K562 (cell line): Measurements from ENCODE around the gene PRKCE. TPM values are rescaled to one million over a fixed set of nuclear protein-coding genes. Genes with fewer than 3 reads are reported as not detected.

Experiments
- ATAC-seq: fragments of 200-7000 bp; cut with Tn5 transposase; 3 replicates; pipeline ENCODE4 v1.9.1; 2020; ENCODE audit warnings: moderate library complexity
- BruUV-seq: library from RNA; stranded (reverse); fragments of 400-500 nt; replicated peaks from 2 replicates; lab custom pipeline; 2021; lab: Mats Ljungman, UMichigan
- CTCF ChIA-PET: fragments of 300-600 bp; formaldehyde crosslinking; extraction: SDS; loops from one replicate; lab custom pipeline; 2021; ENCODE audit warnings: low intra/inter-chr PET ratio; lab: Yijun Ruan, JAX
- POLR2A ChIA-PET: fragments of 300-600, 350-650 bp; sonication (Branson Sonifier 250); formaldehyde crosslinking; extraction: SDS; loops from one replicate; lab custom pipeline; 2021; ENCODE audit warnings: antibody characterized with exemption, inconsistent platforms; lab: Yijun Ruan, JAX
- DNase-seq, 4 experiments: peaks; one replicate each; pipeline versions ENCODE4 v3.0.0 to v3.0.0-alpha.2; 2011 to 2018; ENCODE audit warnings: low spot score in 3 of 4, mixed read lengths in 3 of 4; ENCODE audit errors: extremely low read depth in 1 of 4
- FAIRE-seq: peaks from 2 replicates; lab custom pipeline; 2011; peaks lifted over from hg19 to GRCh38; lab: Jason Lieb, UNC
- H2AFZ ChIP-seq: 2 replicates; pipeline ENCODE4 v1.6.0; 2011; ENCODE audit warnings: low read depth, low read length, control low read depth, inconsistent platforms
- H3K27ac ChIP-seq: fragments of 200-600 bp; 3 replicates; pipeline ENCODE4 v1.8.0; 2011; ENCODE audit warnings: low read depth, mild to moderate bottlenecking, control low read depth, inconsistent platforms, low read length, moderate library complexity, mixed read lengths; ENCODE audit errors: extremely low read depth
- H3K27me3 ChIP-seq, 2 experiments: fragments of 300-600 bp in 1 of 2; 2 replicates in 1 of 2; 3 replicates in 1 of 2; pipeline versions ENCODE4 v1.6.0 to v1.8.0; 2011; ENCODE audit warnings: inconsistent platforms in 2 of 2, low read length in 2 of 2, mild to moderate bottlenecking in 1 of 2, mixed read lengths in 1 of 2, moderate library complexity in 1 of 2; ENCODE audit not compliant: control insufficient read depth in 2 of 2, insufficient read depth in 2 of 2
- H3K36me3 ChIP-seq: fragments of 300-600 bp; 3 replicates; pipeline ENCODE4 v1.8.0; 2011; ENCODE audit warnings: mild to moderate bottlenecking, low read length, inconsistent platforms; ENCODE audit not compliant: control insufficient read depth, insufficient read depth
- H3K4me1 ChIP-seq, 2 experiments: fragments of 200-600 bp in 1 of 2; replicated peaks in 1 of 2; 2 replicates in 1 of 2; 3 replicates in 1 of 2; pipeline versions ENCODE4 v1.5.1 to v1.8.0; 2011; ENCODE audit warnings: inconsistent platforms in 2 of 2, low read length in 2 of 2, mild to moderate bottlenecking in 1 of 2, mixed read lengths in 1 of 2, moderate library complexity in 1 of 2; ENCODE audit not compliant: control insufficient read depth in 2 of 2, insufficient read depth in 2 of 2
- H3K4me2 ChIP-seq: 2 replicates; pipeline ENCODE4 v1.6.1; 2011; ENCODE audit warnings: low read length, control low read depth, inconsistent platforms, mixed read lengths; ENCODE audit not compliant: insufficient read depth
- H3K4me3 ChIP-seq: fragments of 200-600 bp; sonication (generic), shearing (Covaris generic); 2 replicates; pipeline ENCODE4 v1.5.1; 2016; ENCODE audit warnings: control low read depth, inconsistent platforms
- H3K79me2 ChIP-seq: fragments of 200-600 bp; 3 replicates; pipeline ENCODE4 v1.8.0; 2011; ENCODE audit warnings: low read length, inconsistent platforms; ENCODE audit not compliant: control insufficient read depth, insufficient read depth
- H3K9ac ChIP-seq, 2 experiments: 2 replicates each; pipeline versions ENCODE4 v1.6.0 to v1.6.1; 2011; ENCODE audit warnings: low read depth in 2 of 2, low read length in 2 of 2, control low read depth in 1 of 2, inconsistent platforms in 1 of 2, mild to moderate bottlenecking in 1 of 2, mixed read lengths in 1 of 2; ENCODE audit not compliant: insufficient read depth in 1 of 2
- H3K9me1 ChIP-seq: one replicate; pipeline ENCODE4 v1.6.0; 2011; ENCODE audit warnings: inconsistent platforms, mild to moderate bottlenecking, low read length, moderate library complexity; ENCODE audit not compliant: control insufficient read depth, insufficient read depth
- H3K9me3 ChIP-seq: replicated peaks from 2 replicates; pipeline ENCODE4 v1.5.1; 2011; ENCODE audit warnings: low read depth, low read length, inconsistent platforms; ENCODE audit not compliant: control insufficient read depth, insufficient read depth
- H4K20me1 ChIP-seq: replicated peaks from 2 replicates; pipeline ENCODE4 v1.6.1; 2011; ENCODE audit warnings: low read length, inconsistent platforms, mixed read lengths; ENCODE audit not compliant: control insufficient read depth, insufficient read depth
- ARID1B ChIP-seq: fragments of 450-650 bp; IDR thresholded peaks from 2 replicates; pipeline ENCODE4 v1.6.1; 2016; ENCODE audit warnings: antibody characterized with exemption, mild to moderate bottlenecking, inconsistent platforms
- ATF4 ChIP-seq: fragments of 450-650 bp; formaldehyde crosslinking; IDR thresholded peaks from 2 replicates; pipeline ENCODE4 v1.4.0; 2022; ENCODE audit warnings: mild to moderate bottlenecking, moderate library complexity
- BCOR ChIP-seq: fragments of 450-650 bp; IDR thresholded peaks from 2 replicates; pipeline ENCODE4 v1.6.1; 2016
- E2F8 ChIP-seq: fragments of 450-650 bp; IDR thresholded peaks from 2 replicates; pipeline ENCODE4 v1.7.1; 2018; ENCODE audit warnings: mild to moderate bottlenecking, low read depth; ENCODE audit not compliant: partially characterized antibody
- E4F1 ChIP-seq: fragments of 250-450 bp; sonication (Bioruptor Pico); IDR thresholded peaks from 2 replicates; pipeline ENCODE4 v1.5.0; 2021; ENCODE audit warnings: mild to moderate bottlenecking, borderline replicate concordance
- FOXA1 ChIP-seq: fragments of 450-650 bp; IDR thresholded peaks from 2 replicates; pipeline ENCODE4 v1.6.1; 2016; ENCODE audit warnings: mild to moderate bottlenecking, borderline replicate concordance
- ILK ChIP-seq: fragments of 450-650 bp; IDR thresholded peaks from 2 replicates; pipeline ENCODE4 v1.6.1; 2016; ENCODE audit warnings: missing genetic modification characterization, low read depth, mild to moderate bottlenecking, missing compliant biosample characterization, moderate library complexity, borderline replicate concordance
- PBX2 ChIP-seq, 2 experiments: IDR thresholded peaks in 1 of 2; conservative IDR thresholded peaks in 1 of 2; 2 replicates each; pipeline ENCODE4 v1.6.1; 2016; ENCODE audit warnings: low read depth in 2 of 2, mild to moderate bottlenecking in 1 of 2, missing compliant biosample characterization in 1 of 2, missing genetic modification characterization in 1 of 2, moderate library complexity in 1 of 2
- TBL1XR1 ChIP-seq, 2 experiments: IDR thresholded peaks; 2 replicates each; pipeline ENCODE4 v1.6.1; 2012; ENCODE audit warnings: improper control_type of control experiment in 2 of 2, low read length in 2 of 2, mild to moderate bottlenecking in 1 of 2
- ZNF717 ChIP-seq: fragments of 250-450 bp; sonication (Bioruptor Pico); IDR thresholded peaks from 2 replicates; pipeline ENCODE4 v1.5.0; 2021
- ZZZ3 ChIP-seq: fragments of 450-650 bp; IDR thresholded peaks from 2 replicates; pipeline ENCODE4 v1.6.1; 2016; ENCODE audit warnings: antibody characterized with exemption, mild to moderate bottlenecking, moderate library complexity
- WGBS: fragments of 100-300 bp; shearing (Covaris generic); methylation state at CpG from one replicate; pipeline ENCODE4 v1.1.6; 2016; ENCODE audit warnings: low coverage, mixed read lengths; ENCODE audit not compliant: insufficient coverage; ENCODE audit errors: missing lambda C conversion rate; 5-methylcytosine and 5-hydroxymethylcytosine counted together
- in situ Hi-C: fragments of 300-500 bp; cut with MboI; formaldehyde crosslinking; loops from 4 replicates; pipeline ENCODE4 v1.15.0; 2018; ENCODE audit warnings: inconsistent platforms, mixed read lengths
- intact Hi-C: fragments of 100-400 bp; cut with micrococcal nuclease; formaldehyde crosslinking; loops from 2 replicates; pipeline ENCODE4 v1.14.2; 2022
- polyA plus RNA-seq, 8 experiments: library from polyadenylated mRNA; depleted of rRNA in 4 of 8; stranded (reverse) in 5 of 8; unstranded in 3 of 8; fragments of >200 nt; fragmentation: Nextera tagmentation in 2 of 8; fragmentation: Illumina TruSeq in 1 of 8; extraction: Ambion mirVana in 2 of 8; extraction: Trizol in 1 of 8; gene quantifications; 2 replicates each; pipeline versions ENCODE4 v1.2.1 to v1.2.3, GENCODE V29; 2011 to 2014; ENCODE audit warnings: inconsistent platforms in 1 of 8, missing spikeins in 1 of 8
- total RNA-seq, 7 experiments: library from RNA; depleted of rRNA in 6 of 7; stranded (reverse); fragments of >200 nt in 6 of 7; fragmentation: Illumina TruSeq in 2 of 7; extraction: Trizol in 2 of 7; gene quantifications; 2 replicates each; pipeline versions ENCODE4 v1.2.1 to v1.2.3, GENCODE V29; 2011 to 2021; ENCODE audit warnings: low replicate concordance in 1 of 7

Gene PRKCE
- total and polyA plus RNA-seq, 9 of the 15 experiments (the other 6 are each of a cell fraction or from before 2014, with no cell fraction given): 0.06 to 1.0 (median 0.22) TPM; not detected in 1

- ATAC-seq (no peak), FAIRE-seq (no peak), DNase-seq (no peak)
- H3K27me3 ChIP-seq: peaks cover 15 to 64% of the 10 kb centered on the region in 2 experiments; a peak in 3 of 5 replicates
- WGBS: 0% methylated on average over 4 of the region's 4 CpGs
- H3K9ac ChIP-seq: no peak overlapping the region
- no peak overlapping the region for H2AFZ ChIP-seq
- no peaks in the 10 kb centered on the region for H3K4me1 ChIP-seq
- in situ Hi-C loops (loop anchor here (25.0 kb wide), 1 partner anchor 1334 kb away; no protein-coding TSS in a partner anchor), intact Hi-C loops (no loop called here)
- peaks cover 4% of the 10 kb centered on the region; the same call in 1 of the 2 replicates for H4K20me1 ChIP-seq
- H3K36me3 ChIP-seq: no peaks in the 10 kb centered on the region
- no TSS peak for BruUV-seq
- H3K79me2 ChIP-seq: no peaks in the 10 kb centered on the region
- H3K9me3 ChIP-seq: no peaks in the 10 kb centered on the region
- H3K4me3 ChIP-seq: no peak overlapping the region
- no peak overlapping the region for H3K4me2 ChIP-seq
- H3K9me1 ChIP-seq: no peaks in the 10 kb centered on the region
- H3K27ac ChIP-seq: no peak overlapping the region
- ChIA-PET CTCF (no interaction called here), POLR2A (no interaction called here)
- TF ChIP-seq E2F8 (no peak), ARID1B (no peak), BCOR (no peak), ATF4 (CRISPR knock-in tag) (no peak), FOXA1 (no peak), ZNF717 (CRISPR knock-in tag) (no peak), ZZZ3 (no peak), PBX2 (CRISPR knock-in tag; IDR thresholded peaks at IDR 0.05; ENCODE audit: low read depth) (no peak), PBX2 (tag; conservative IDR thresholded peaks at IDR 0.05; ENCODE audit: low read depth) (no peak), ILK (tag) (no peak), E4F1 (CRISPR knock-in tag) (no peak), TBL1XR1 (IDR thresholded peaks at IDR 0.05; ENCODE audit: low read length in 2 of 2) (no peak)
These were observed 326.9 kb downstream of the PRKCE start for GRCh38 chr2:45978302-45978859.
